Thoracic aorta (tissue), 2 donors: Measurements from ENCODE around the gene ALCAM. TPM values are rescaled to one million over a fixed set of nuclear protein-coding genes. Genes with fewer than 3 reads are reported as not detected.

ENCODE experiments used
- ATAC-seq: fragments of 150-250 bp; one replicate; pipeline ENCODE4 v1.8.0; 2017; ENCODE audit warnings: low read depth; ENCODE audit not compliant: insufficient number of reproducible peaks, low FRiP score
- DNase-seq: peaks from one replicate; pipeline ENCODE4 v3.0.0-alpha.2; 2020; ENCODE audit warnings: low spot score
- H3K27ac ChIP-seq, 2 donors: fragments of 200-600 bp; sonication (generic); 1 replicate in 1 of 2; 2 replicates in 1 of 2; pipeline ENCODE4 v1.5.1; 2016; ENCODE audit warnings: mild to moderate bottlenecking in 2 of 2, moderate library complexity in 2 of 2
- H3K27me3 ChIP-seq: fragments of 200-600 bp; sonication (generic); replicated peaks from 2 replicates; pipeline ENCODE4 v1.6.0; 2016; ENCODE audit warnings: mild to moderate bottlenecking; ENCODE audit not compliant: insufficient read depth
- H3K36me3 ChIP-seq: fragments of 200-600 bp; sonication (generic); one replicate; pipeline ENCODE4 v1.5.1; 2016
- H3K4me1 ChIP-seq, 2 donors: fragments of 200-600 bp; sonication (generic); 1 replicate in 1 of 2; 2 replicates in 1 of 2; pipeline versions ENCODE4 v1.5.1 to v1.6.0; 2016; ENCODE audit warnings: low read depth in 2 of 2, mild to moderate bottlenecking in 1 of 2; ENCODE audit not compliant: control insufficient read depth in 1 of 2
- H3K4me3 ChIP-seq: fragments of 200-600 bp; sonication (generic); 2 replicates; pipeline ENCODE4 v1.5.1; 2016; ENCODE audit warnings: mild to moderate bottlenecking
- H3K9me3 ChIP-seq: fragments of 200-600 bp; sonication (generic); 2 replicates; pipeline ENCODE4 v1.5.1; 2016
- total RNA-seq, 2 donors: library from RNA; depleted of rRNA; stranded (reverse); fragments of >200 nt; gene quantifications; one replicate each; pipeline versions ENCODE4 v1.1.0 to v1.2.3, GENCODE V29; 2016
- TF ChIP-seq, protein P1 (sequence below): fragments of 200-600 bp; sonication (generic); IDR thresholded peaks from one replicate; pipeline ENCODE4 v1.5.1; 2019; ENCODE audit warnings: antibody characterized with exemption

Gene ALCAM
- total RNA-seq, 2 donors from 2014 or later, result 109 to 122 TPM

DNA sequence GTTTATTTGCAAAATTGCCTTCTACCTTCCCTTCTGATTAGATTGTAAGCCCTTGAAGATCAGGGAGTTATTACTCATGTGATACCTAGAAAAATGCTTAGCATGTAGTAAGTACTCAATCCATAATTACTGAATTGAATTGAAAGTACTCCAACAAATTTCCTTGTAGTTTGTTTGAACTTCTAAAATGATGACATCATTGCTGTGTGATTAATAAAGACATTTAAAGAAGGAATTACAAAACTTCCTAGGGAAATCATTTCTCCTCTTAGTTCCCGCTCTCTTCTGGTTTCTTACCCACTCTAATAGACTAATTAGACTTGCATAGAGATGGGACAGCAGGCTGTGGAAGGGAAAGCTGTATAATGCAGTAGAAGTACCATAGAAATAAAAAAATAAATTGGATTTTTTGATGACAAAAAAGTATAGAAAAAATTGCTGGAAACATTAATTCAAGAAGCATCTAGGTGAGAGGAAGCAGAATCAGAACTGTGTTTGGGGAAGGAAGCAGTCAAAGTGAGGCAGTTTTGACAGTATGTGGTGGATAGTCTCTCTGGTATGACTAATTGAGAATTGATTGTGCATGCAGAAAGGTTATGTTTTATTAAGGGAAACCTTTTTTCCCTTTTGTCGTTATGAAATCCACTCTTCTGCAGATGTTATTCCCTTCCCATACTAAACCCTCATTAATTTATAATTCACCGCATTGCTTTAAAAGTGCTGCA, 93.0 kb downstream of the ALCAM start:
- TF ChIP-seq, protein P1, sequence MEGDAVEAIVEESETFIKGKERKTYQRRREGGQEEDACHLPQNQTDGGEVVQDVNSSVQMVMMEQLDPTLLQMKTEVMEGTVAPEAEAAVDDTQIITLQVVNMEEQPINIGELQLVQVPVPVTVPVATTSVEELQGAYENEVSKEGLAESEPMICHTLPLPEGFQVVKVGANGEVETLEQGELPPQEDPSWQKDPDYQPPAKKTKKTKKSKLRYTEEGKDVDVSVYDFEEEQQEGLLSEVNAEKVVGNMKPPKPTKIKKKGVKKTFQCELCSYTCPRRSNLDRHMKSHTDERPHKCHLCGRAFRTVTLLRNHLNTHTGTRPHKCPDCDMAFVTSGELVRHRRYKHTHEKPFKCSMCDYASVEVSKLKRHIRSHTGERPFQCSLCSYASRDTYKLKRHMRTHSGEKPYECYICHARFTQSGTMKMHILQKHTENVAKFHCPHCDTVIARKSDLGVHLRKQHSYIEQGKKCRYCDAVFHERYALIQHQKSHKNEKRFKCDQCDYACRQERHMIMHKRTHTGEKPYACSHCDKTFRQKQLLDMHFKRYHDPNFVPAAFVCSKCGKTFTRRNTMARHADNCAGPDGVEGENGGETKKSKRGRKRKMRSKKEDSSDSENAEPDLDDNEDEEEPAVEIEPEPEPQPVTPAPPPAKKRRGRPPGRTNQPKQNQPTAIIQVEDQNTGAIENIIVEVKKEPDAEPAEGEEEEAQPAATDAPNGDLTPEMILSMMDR, result no peak
- no peaks in the 10 kb centered on the region for H3K9me3 ChIP-seq

GRCh38 chr3:105463620-105464019, 96.9 kb downstream of the ALCAM start:
- H3K4me1 ChIP-seq, result peaks cover 6 to 17% of the 10 kb centered on the region in 2 donors
- TF ChIP-seq, protein P1, result no peak
- no peak for DNase-seq
- H3K36me3 ChIP-seq, result no peaks in the 10 kb centered on the region
- ATAC-seq, result no peak
- no peak overlapping the region for H3K4me3 ChIP-seq
- no peaks in the 10 kb centered on the region for H3K9me3 ChIP-seq
- no peak overlapping the region for H3K27ac ChIP-seq
- no peaks in the 10 kb centered on the region for H3K27me3 ChIP-seq

More for the DNA sequence above, 93.0 kb downstream of the ALCAM start:
- no peaks in the 10 kb centered on the region for H3K27me3 ChIP-seq
- ATAC-seq (no peak), DNase-seq (no peak)
- H3K27ac ChIP-seq, result no peak overlapping the region
- no peak overlapping the region for H3K4me3 ChIP-seq
- H3K36me3 ChIP-seq, result no peaks in the 10 kb centered on the region
- H3K4me1 ChIP-seq, result peaks cover 9 to 18% of the 10 kb centered on the region in 2 donors

DNA sequence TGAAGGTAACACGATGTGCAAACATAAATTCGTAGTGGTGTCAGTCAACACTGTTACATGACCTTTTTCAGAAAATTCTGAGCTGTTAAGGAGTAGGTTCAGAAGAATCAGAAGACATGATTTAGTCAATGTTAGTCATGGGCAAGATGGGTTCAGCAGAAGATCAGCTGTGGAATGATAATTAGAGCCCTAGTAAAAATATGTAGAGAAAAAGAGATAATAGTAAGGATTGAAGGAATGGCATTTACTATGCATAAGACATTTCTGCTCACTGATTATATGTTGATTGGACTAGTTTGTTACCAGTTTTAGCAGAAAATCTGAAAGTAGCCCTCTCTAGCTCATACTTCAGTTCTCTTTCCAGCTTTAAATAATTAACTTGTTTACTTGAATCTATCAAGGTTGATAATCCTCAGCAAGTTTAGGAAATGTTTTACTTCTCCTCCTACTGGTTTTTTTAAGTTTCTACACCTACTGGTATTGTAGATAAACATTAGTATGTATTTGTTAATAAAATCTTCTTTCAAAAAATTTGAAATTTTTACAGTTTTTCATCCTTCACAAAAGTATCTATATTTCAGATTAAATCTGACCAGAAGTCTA, 98.6 kb downstream of the ALCAM start:
- ATAC-seq (no peak), DNase-seq (no peak)
- Histone ChIP-seq H3K9me3 (no peaks in the 10 kb centered on the region), H3K4me3 (no peak overlapping the region), H3K4me1 (peaks cover 0 to 4% of the 10 kb centered on the region in 2 donors), H3K27ac (no peak overlapping the region), H3K36me3 (no peaks in the 10 kb centered on the region), H3K27me3 (no peaks in the 10 kb centered on the region)
- TF ChIP-seq, protein P1, result no peak

DNA sequence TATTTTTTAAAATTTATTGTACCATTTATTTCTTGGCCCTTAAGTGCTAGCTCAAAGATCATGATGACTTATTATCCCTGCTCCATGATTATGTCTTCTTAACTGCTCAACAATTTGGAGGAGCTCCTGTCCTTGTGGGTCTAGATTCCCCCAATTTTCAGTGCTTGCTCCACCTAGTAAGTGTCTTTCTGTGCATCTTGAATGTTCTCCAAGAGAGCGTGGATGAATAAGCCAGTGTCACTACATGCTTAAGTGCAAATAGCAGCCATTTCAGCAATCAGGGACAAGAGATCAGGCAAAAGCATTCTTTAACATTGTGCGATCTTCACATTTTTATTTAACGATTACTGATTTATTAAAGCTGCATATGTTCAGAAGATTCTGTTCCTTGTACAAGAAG, 99.4 kb downstream of the ALCAM start:
- TF ChIP-seq, protein P1, result no peak
- DNase-seq (no peak), ATAC-seq (no peak)
- H3K36me3 ChIP-seq, result no peaks in the 10 kb centered on the region
- H3K27ac ChIP-seq, result no peak overlapping the region
- H3K4me3 ChIP-seq, result no peak overlapping the region
- no peaks in the 10 kb centered on the region for H3K9me3 ChIP-seq
- H3K27me3 ChIP-seq, result no peaks in the 10 kb centered on the region
- peaks cover 0 to 2% of the 10 kb centered on the region in 2 donors for H3K4me1 ChIP-seq

DNA sequence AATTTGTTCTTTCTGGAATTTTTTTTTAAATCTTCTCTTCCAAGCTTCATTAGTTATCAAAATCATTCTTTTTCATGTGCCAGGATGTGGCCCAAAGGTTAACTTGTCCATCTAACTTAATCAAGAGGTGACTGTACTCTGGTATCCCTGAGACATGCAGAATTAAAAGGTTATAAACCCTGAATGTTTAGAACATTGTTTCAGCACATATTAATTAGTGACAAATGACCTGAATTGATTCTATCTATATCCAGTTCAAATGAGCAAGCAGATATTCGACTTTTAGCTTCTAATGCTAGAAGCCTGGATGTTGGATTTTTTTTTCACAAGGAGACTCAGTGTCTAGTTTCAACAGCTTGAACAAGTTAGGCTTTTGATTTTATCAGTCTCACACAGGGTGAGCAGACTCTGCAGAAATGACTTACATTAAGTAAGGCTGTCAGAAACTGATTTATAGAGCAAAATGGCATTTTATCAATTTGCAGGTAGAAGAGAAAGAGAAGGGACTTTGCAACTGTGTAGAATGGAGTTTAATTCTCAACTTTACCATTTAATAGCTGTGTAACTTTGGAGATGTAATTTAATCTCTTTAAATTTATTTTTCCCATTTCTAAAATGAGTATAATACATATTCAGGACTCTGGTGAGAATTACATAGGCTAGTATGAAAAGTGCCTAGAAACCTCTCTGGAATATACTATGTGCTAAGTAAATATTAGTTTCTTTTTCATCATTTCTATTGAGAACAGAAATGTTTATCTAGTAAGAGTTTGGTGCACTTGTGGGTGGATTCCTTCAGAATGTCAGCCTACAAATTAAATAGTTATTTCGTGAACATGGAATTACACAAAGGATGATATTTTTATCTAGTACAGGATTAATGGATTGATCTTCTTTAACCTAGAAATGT, 100.0 kb downstream of the ALCAM start:
- TF ChIP-seq, protein P1, result no peak
- no peaks in the 10 kb centered on the region for H3K9me3 ChIP-seq
- DNase-seq (no peak), ATAC-seq (no peak)
- no peak overlapping the region for H3K4me3 ChIP-seq
- H3K27ac ChIP-seq, result no peak overlapping the region
- H3K27me3 ChIP-seq, result no peaks in the 10 kb centered on the region
- H3K36me3 ChIP-seq, result no peaks in the 10 kb centered on the region
- no peaks in the 10 kb centered on the region for H3K4me1 ChIP-seq
